Karpas-422 (cell line): ENCODE data around the gene SLC51A. TPM values are rescaled to one million over a fixed set of nuclear protein-coding genes. Genes with fewer than 3 reads are reported as not detected.
"Not testable (repeated sequence)": the region's sequence is repeated elsewhere in the genome, so short reads cannot be mapped to it uniquely, and the experiment has no call there.

Experiments used
- DNase-seq: peaks from one replicate; pipeline ENCODE4 v3.0.0-alpha.2; 2015
- H2AFZ ChIP-seq: fragments of 200-600 bp; sonication (generic); 2 replicates; pipeline ENCODE4 v1.6.1; 2014; ENCODE audit warnings: antibody characterized with exemption, low read length, mixed read lengths
- H3K27ac ChIP-seq: fragments of 200-600 bp; sonication (generic); 2 replicates; pipeline ENCODE4 v1.5.1; 2014; ENCODE audit warnings: mild to moderate bottlenecking, low read length, moderate library complexity
- H3K27me3 ChIP-seq: fragments of 200-600 bp; sonication (generic); 2 replicates; pipeline ENCODE4 v1.6.1; 2014; ENCODE audit warnings: low read length, mixed read lengths
- H3K36me3 ChIP-seq: fragments of 200-600 bp; sonication (generic); 2 replicates; pipeline ENCODE4 v1.6.1; 2014; ENCODE audit warnings: low read length, mixed read lengths; ENCODE audit not compliant: insufficient read depth
- H3K4me1 ChIP-seq: fragments of 200-600 bp; sonication (generic); 2 replicates; pipeline ENCODE4 v1.6.1; 2014; ENCODE audit warnings: mild to moderate bottlenecking, low read length, mixed read lengths
- H3K4me2 ChIP-seq: fragments of 200-600 bp; sonication (generic); 2 replicates; pipeline ENCODE4 v1.6.1; 2014; ENCODE audit warnings: low read length, low read depth, mild to moderate bottlenecking; ENCODE audit not compliant: poor library complexity, severe bottlenecking
- H3K4me3 ChIP-seq: fragments of 200-600 bp; sonication (generic); 2 replicates; pipeline ENCODE4 v1.5.1; 2014; ENCODE audit warnings: mild to moderate bottlenecking, antibody characterized with exemption, low read length, mixed read lengths
- H3K79me2 ChIP-seq: fragments of 200-600 bp; sonication (generic); 2 replicates; pipeline ENCODE4 v1.6.1; 2014; ENCODE audit warnings: mild to moderate bottlenecking, low read length, mixed read lengths
- H3K9ac ChIP-seq: fragments of 200-600 bp; sonication (generic); 2 replicates; pipeline ENCODE4 v1.6.0; 2014; ENCODE audit warnings: low read length
- H3K9me2 ChIP-seq: fragments of 200-600 bp; sonication (generic), shearing (Covaris generic); replicated peaks from 2 replicates; pipeline ENCODE4 v1.6.0; 2014; ENCODE audit warnings: mild to moderate bottlenecking, low read length, moderate library complexity; ENCODE audit not compliant: insufficient read depth
- H3K9me3 ChIP-seq: fragments of 300-700, 200-600 bp; sonication (generic); 2 replicates; pipeline ENCODE4 v1.6.1; 2014; ENCODE audit warnings: low read length, mixed read lengths
- H4K20me1 ChIP-seq: fragments of 200-600 bp; sonication (generic); 2 replicates; pipeline ENCODE4 v1.6.1; 2014; ENCODE audit warnings: mild to moderate bottlenecking, antibody characterized with exemption, low read length, low read depth; ENCODE audit not compliant: insufficient read depth
- total RNA-seq: library from RNA; depleted of rRNA; stranded (reverse); fragments of >200 nt; shearing (Covaris generic); gene quantifications from 2 replicates; pipeline ENCODE4 v1.2.3, GENCODE V29; 2014; ENCODE audit warnings: low replicate concordance

The SLC51A gene
- total RNA-seq, 1 experiment from 2014 or later, result not detected

- Histone ChIP-seq H3K9me2 (no peaks in the 10 kb centered on the region), H4K20me1 (peaks cover 3% of the 10 kb centered on the region; the same call in 1 of the 2 replicates), H3K9me3 (no peaks in the 10 kb centered on the region), H2AFZ (no peak overlapping the region), H3K9ac (no peak overlapping the region), H3K4me1 (no peaks in the 10 kb centered on the region), H3K4me2 (no peak overlapping the region), H3K36me3 (peaks cover 13% of the 10 kb centered on the region; the same call in 1 of the 2 replicates), H3K79me2 (no peaks in the 10 kb centered on the region), H3K27me3 (no peaks in the 10 kb centered on the region), H3K4me3 (no peak overlapping the region), H3K27ac (no peak overlapping the region)
- DNase-seq, result no peak
Measured at GRCh38 chr3:196235452-196236122, 19.3 kb downstream of the SLC51A start.

GRCh38 chr3:196236223-196236622 is 19.9 kb downstream of the SLC51A start:
- Histone ChIP-seq H3K4me1 (no peaks in the 10 kb centered on the region), H3K27ac (no peak overlapping the region), H3K4me3 (no peak overlapping the region), H2AFZ (no peak overlapping the region), H3K9me2 (no peaks in the 10 kb centered on the region), H3K27me3 (no peaks in the 10 kb centered on the region), H3K36me3 (peaks cover 13% of the 10 kb centered on the region; the same call in 1 of the 2 replicates), H3K4me2 (no peak overlapping the region), H3K9ac (no peak overlapping the region), H3K9me3 (no peaks in the 10 kb centered on the region), H3K79me2 (no peaks in the 10 kb centered on the region), H4K20me1 (peaks cover under 1% of the 10 kb centered on the region; the same call in 1 of the 2 replicates)
- DNase-seq, result no peak

- no peak for DNase-seq
- Histone ChIP-seq H4K20me1 (no peaks in the 10 kb centered on the region), H3K36me3 (peaks cover 13% of the 10 kb centered on the region; the same call in 1 of the 2 replicates), H3K27ac (no peak overlapping the region), H3K79me2 (no peaks in the 10 kb centered on the region), H3K9me3 (no peaks in the 10 kb centered on the region), H2AFZ (no peak overlapping the region), H3K9ac (no peak overlapping the region), H3K9me2 (no peaks in the 10 kb centered on the region), H3K4me1 (no peaks in the 10 kb centered on the region), H3K4me2 (no peak overlapping the region), H3K27me3 (no peaks in the 10 kb centered on the region), H3K4me3 (no peak overlapping the region)
Measured at GRCh38 chr3:196237203-196237602, 20.9 kb downstream of the SLC51A start.

GRCh38 chr3:196238612-196239560 is 22.6 kb downstream of the SLC51A start:
- H3K4me3 ChIP-seq, result no peak overlapping the region
- H3K27me3 ChIP-seq, result no peaks in the 10 kb centered on the region
- H3K9me3 ChIP-seq, result no peaks in the 10 kb centered on the region
- H3K9ac ChIP-seq, result no peak overlapping the region
- H3K9me2 ChIP-seq, result no peaks in the 10 kb centered on the region
- no peak overlapping the region for H2AFZ ChIP-seq
- no peaks in the 10 kb centered on the region for H3K79me2 ChIP-seq
- no peak for DNase-seq
- H3K36me3 ChIP-seq, result peaks cover 13% of the 10 kb centered on the region; the same call in 1 of the 2 replicates
- H3K4me2 ChIP-seq, result no peak overlapping the region
- H4K20me1 ChIP-seq, result no peaks in the 10 kb centered on the region
- no peaks in the 10 kb centered on the region for H3K4me1 ChIP-seq
- no peak overlapping the region for H3K27ac ChIP-seq

- Histone ChIP-seq H3K79me2 (no peaks in the 10 kb centered on the region), H3K4me2 (no peak overlapping the region), H3K36me3 (peaks cover 15% of the 10 kb centered on the region)
Measured at GRCh38 chr3:196240424-196240823, 24.1 kb downstream of the SLC51A start.

DNA sequence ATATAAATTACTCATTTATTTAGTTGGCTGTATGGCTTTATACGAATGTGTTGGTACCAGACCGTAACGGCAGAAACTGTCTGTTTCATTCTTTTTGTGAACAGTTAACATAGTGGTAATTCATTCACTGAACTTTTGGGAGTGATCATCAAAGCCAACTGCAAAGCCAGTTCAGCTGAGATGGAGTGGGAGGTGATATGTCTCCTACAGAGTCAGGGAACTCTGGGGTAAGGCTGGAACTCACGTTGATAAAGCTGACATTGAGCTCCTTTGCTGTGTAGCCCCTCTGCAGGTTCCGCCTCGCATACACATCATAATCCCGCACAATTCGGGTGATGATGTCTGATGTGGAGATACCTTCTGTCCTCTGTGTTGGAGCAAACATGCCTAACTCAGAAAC is 25.4 kb downstream of the SLC51A start:
- no peak for DNase-seq
- H3K27me3 ChIP-seq, result no peaks in the 10 kb centered on the region
- no peaks in the 10 kb centered on the region for H3K9me2 ChIP-seq
- no peak overlapping the region for H3K27ac ChIP-seq
- H3K9me3 ChIP-seq, result no peaks in the 10 kb centered on the region
- H3K9ac ChIP-seq, result no peak overlapping the region
- H3K4me1 ChIP-seq, result no peaks in the 10 kb centered on the region
- H4K20me1 ChIP-seq, result no peaks in the 10 kb centered on the region
- H2AFZ ChIP-seq, result no peak overlapping the region
- H3K79me2 ChIP-seq, result no peaks in the 10 kb centered on the region
- H3K4me3 ChIP-seq, result no peak overlapping the region
- H3K36me3 ChIP-seq, result peaks cover 20% of the 10 kb centered on the region
- H3K4me2 ChIP-seq, result no peak overlapping the region

More at GRCh38 chr3:196240424-196240823, 24.1 kb downstream of the SLC51A start:
- H3K9me2 ChIP-seq, result no peaks in the 10 kb centered on the region
- H3K27ac ChIP-seq, result no peak overlapping the region
- no peaks in the 10 kb centered on the region for H3K4me1 ChIP-seq
- no peaks in the 10 kb centered on the region for H3K27me3 ChIP-seq
- no peak for DNase-seq
- H2AFZ ChIP-seq, result no peak overlapping the region
- H3K4me3 ChIP-seq, result no peak overlapping the region
- H3K9ac ChIP-seq, result no peak overlapping the region
- no peaks in the 10 kb centered on the region for H3K9me3 ChIP-seq
- H4K20me1 ChIP-seq, result no peaks in the 10 kb centered on the region

DNA sequence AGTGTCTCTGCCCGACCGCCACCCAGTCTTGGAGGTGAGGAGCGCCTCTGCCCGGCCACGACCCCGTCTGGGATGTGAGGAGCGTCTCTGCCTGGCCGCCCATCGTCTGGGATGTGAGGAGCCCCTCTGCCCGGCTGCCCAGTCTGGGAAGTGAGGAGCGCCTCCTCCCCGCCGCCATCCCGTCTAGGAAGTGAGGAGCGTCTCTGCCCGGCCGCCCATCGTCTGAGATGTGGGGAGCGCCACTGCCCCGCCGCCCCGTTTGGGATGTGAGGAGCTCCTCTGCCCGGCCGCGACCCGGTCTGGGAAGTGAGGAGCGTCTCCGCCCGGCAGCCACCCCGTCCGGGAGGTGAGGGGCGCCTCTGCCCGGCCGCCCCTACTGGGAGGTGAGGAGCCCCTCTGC is 27.8 kb downstream of the SLC51A start:
- not testable (repeated sequence) for H2AFZ ChIP-seq, H3K4me2 ChIP-seq, H3K9me2 ChIP-seq, H3K79me2 ChIP-seq, H3K9ac ChIP-seq, H3K4me3 ChIP-seq, DNase-seq, H3K27ac ChIP-seq, H3K27me3 ChIP-seq, H3K9me3 ChIP-seq, H3K4me1 ChIP-seq, H4K20me1 ChIP-seq
- H3K36me3 ChIP-seq, result peaks cover 18% of the 10 kb centered on the region

GRCh38 chr3:196246612-196247308 is 30.4 kb downstream of the SLC51A start:
- Histone ChIP-seq H3K9me3 (no peaks in the 10 kb centered on the region), H3K4me1 (no peaks in the 10 kb centered on the region), H3K27me3 (no peaks in the 10 kb centered on the region), H2AFZ (no peak overlapping the region), H3K79me2 (peaks cover 12% of the 10 kb centered on the region), H3K4me3 (no peak overlapping the region), H3K9me2 (no peaks in the 10 kb centered on the region), H3K9ac (no peak overlapping the region), H3K36me3 (peaks cover 18% of the 10 kb centered on the region), H4K20me1 (no peaks in the 10 kb centered on the region), H3K27ac (no peak overlapping the region), H3K4me2 (no peak overlapping the region)
- DNase-seq, result no peak
